ENCODE measurements around the gene LTBP1.

LTBP1 gene

GRCh38 chr2:32940316-32940997 is 6.3 kb upstream of the LTBP1 start:
- TF ChIP-seq CTCF (IDR thresholded peaks at IDR 0.05; ENCODE audit: borderline replicate concordance, control extremely low read depth, extremely low read depth, insufficient read depth, missing control alignments) = no peak
- no peak for DNase-seq (ENCODE audit: low spot score)
- in situ Hi-C loops (cut with MboI; ENCODE audit: low sequenced_read_pairs, unreplicated experiment) = no loop called here

DNA sequence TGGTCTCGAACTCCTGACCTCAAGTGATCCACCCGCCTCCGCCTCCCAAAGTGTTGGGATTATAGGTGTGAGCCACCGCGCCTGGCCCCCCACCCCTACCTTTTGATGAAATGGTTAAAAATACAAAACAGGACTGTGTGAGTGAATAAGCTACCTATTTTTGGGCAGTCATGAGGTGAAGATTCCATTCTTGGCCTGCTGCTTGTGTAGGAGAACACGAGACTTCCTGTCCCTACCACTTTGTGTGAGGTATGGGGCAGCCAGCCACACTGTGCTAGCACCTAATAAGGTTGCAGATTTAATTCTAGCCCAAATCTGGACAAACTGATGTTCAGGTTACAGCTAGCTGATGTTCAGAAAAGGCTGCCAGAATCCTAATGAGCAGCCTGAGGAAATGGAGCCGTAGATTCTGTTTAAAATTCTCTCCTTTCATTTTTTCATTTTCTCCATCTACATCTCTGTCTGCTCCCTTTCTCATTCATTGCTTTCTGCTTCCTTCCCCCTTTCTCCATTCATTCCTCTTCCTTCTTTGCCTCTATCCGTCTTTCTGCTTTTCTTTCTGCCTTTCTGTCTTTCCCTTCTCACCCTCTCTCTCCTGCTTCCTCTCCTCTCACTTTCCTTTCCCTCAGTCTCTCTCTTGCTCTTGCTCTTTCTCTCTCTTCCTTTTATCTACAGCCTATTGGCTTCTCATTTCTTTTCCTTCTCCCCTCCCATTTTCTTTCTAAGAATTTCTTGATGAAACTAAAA is 4.6 kb upstream of the LTBP1 start:
- no peak for TF ChIP-seq CTCF (IDR thresholded peaks at IDR 0.05; ENCODE audit: borderline replicate concordance, control extremely low read depth, extremely low read depth, insufficient read depth, missing control alignments)
- in situ Hi-C loops (cut with MboI; ENCODE audit: low sequenced_read_pairs, unreplicated experiment) = no loop called here
- no peak for DNase-seq (ENCODE audit: low spot score)

- in situ Hi-C loops (cut with MboI; ENCODE audit: low sequenced_read_pairs, unreplicated experiment) = no loop called here
- no peak for TF ChIP-seq CTCF (IDR thresholded peaks at IDR 0.05; ENCODE audit: borderline replicate concordance, control extremely low read depth, extremely low read depth, insufficient read depth, missing control alignments)
- DNase-seq (ENCODE audit: low spot score) = no peak
Observed at GRCh38 chr2:32942793-32943485, 3.8 kb upstream of the LTBP1 start.

DNA sequence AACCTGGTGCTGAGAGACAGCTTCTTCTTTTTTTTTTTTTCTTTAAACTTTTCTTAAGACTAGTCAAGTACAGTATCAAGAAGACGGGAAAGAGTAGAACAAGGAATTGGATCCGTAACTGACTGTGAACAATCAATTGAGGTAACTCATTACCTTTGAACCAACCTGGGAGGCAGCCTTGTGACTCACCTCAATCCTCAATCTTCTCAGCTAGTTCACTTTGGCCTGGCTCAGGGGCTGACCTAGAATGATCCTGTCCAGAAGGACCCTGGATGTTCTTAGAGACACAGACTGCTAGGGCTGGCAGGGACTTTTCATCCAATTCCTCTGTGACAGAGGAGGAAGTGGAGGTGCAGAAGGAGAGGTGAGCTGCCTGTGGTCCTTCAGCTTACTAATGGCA is 1.5 kb upstream of the LTBP1 start:
- no peak for DNase-seq (ENCODE audit: low spot score)
- no peak for TF ChIP-seq CTCF (IDR thresholded peaks at IDR 0.05; ENCODE audit: borderline replicate concordance, control extremely low read depth, extremely low read depth, insufficient read depth, missing control alignments)
- in situ Hi-C loops (cut with MboI; ENCODE audit: low sequenced_read_pairs, unreplicated experiment) = no loop called here

DNA sequence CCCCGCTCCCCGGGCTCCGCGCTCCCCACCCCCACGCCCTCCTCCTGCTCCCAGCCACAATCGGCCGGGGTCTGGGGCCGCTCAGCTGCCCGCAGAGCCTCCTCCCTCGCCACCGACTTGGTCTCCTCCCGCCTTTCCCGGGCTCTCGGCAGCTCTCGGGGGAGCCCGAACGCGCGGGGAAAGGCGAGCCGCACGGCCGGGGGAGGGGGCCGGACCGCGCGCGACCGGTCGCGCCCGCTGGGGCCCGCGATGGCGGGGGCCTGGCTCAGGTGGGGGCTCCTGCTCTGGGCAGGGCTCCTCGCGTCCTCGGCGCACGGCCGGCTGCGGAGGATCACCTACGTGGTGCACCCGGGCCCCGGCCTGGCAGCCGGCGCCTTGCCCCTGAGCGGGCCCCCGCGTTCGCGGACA is 327 bp downstream of the LTBP1 start:
- no peak for TF ChIP-seq CTCF (IDR thresholded peaks at IDR 0.05; ENCODE audit: borderline replicate concordance, control extremely low read depth, extremely low read depth, insufficient read depth, missing control alignments)
- in situ Hi-C loops (cut with MboI; ENCODE audit: low sequenced_read_pairs, unreplicated experiment) = no loop called here
- DNase-seq (ENCODE audit: low spot score) = peak; percentile 53

DNA sequence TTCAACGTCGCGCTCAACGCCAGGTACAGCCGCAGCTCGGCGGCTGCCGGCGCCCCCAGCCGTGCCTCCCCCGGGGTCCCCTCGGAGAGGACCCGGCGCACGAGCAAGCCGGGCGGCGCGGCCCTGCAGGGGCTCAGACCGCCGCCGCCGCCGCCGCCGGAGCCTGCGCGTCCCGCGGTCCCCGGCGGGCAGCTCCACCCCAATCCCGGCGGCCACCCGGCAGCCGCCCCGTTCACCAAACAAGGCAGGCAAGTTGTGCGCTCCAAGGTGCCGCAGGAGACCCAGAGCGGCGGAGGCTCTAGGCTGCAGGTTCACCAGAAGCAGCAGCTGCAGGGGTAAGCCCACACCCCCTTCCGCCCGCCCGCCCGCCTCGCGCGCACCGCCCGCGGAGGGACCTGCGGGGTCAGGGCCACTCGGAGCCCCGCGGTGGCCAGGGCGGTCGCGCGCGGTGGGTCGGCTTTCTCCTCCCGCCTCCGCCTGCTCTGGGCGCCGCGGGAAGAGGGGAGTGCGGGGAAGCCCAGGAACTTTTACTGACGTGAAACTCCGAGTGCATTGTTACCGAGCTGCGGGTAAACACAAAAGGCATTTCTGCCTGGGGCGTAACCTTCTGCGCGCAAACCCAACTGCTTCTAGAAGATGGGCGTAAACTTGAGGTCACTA is 861 bp downstream of the LTBP1 start:
- in situ Hi-C loops (cut with MboI; ENCODE audit: low sequenced_read_pairs, unreplicated experiment) = no loop called here
- DNase-seq (ENCODE audit: low spot score) = peak; percentile 65
- TF ChIP-seq CTCF (IDR thresholded peaks at IDR 0.05; ENCODE audit: borderline replicate concordance, control extremely low read depth, extremely low read depth, insufficient read depth, missing control alignments) = no peak

Measured in GM13976 (cell line).